Fibroblast of pulmonary artery (primary cell): ENCODE data around the gene PPP3R1.

Experiments
- DNase-seq: peaks from one replicate; pipeline ENCODE4 v3.0.0-alpha.2; 2010; ENCODE audit warnings: low read depth
- H3K4me3 ChIP-seq: replicated peaks from 2 replicates; pipeline ENCODE4 v1.5.1; 2011; ENCODE audit warnings: low read depth, mild to moderate bottlenecking, control low read depth, low read length, moderate library complexity
- CTCF ChIP-seq: IDR thresholded peaks from 2 replicates; pipeline ENCODE4 v1.5.1; 2011; ENCODE audit warnings: mild to moderate bottlenecking, control low read depth, low read length, inconsistent platforms; ENCODE audit errors: missing control alignments

The PPP3R1 gene

GRCh38 chr2:68225119-68225632, 27.2 kb downstream of the PPP3R1 start:
- no peak overlapping the region for H3K4me3 ChIP-seq
- peak; percentile 32 for TF ChIP-seq CTCF
- peak; percentile 34 for DNase-seq

- no peak overlapping the region for H3K4me3 ChIP-seq
- TF ChIP-seq CTCF, result no peak
- DNase-seq, result no peak
Measured at GRCh38 chr2:68223419-68223818, 28.9 kb downstream of the PPP3R1 start.

GRCh38 chr2:68222287-68222686, 30.0 kb downstream of the PPP3R1 start:
- no peak for DNase-seq
- H3K4me3 ChIP-seq, result no peak overlapping the region
- no peak for TF ChIP-seq CTCF

- DNase-seq, result no peak
- H3K4me3 ChIP-seq, result no peak overlapping the region
Measured at GRCh38 chr2:68218343-68218901, 33.9 kb downstream of the PPP3R1 start.

GRCh38 chr2:68217729-68218128, 34.6 kb downstream of the PPP3R1 start:
- no peak for TF ChIP-seq CTCF
- no peak overlapping the region for H3K4me3 ChIP-seq
- DNase-seq, result no peak

More at GRCh38 chr2:68218343-68218901, 33.9 kb downstream of the PPP3R1 start:
- no peak for TF ChIP-seq CTCF

- no peak for DNase-seq
- TF ChIP-seq CTCF, result no peak
- no peak overlapping the region for H3K4me3 ChIP-seq
Measured at GRCh38 chr2:68216454-68217310, 35.6 kb downstream of the PPP3R1 start.
